CD4-positive, alpha-beta T cell treated with Interleukin-21 for 1 hour (primary cell): Measurements from ENCODE around the gene KCNMA1.

Source experiments
- DNase-seq: peaks from one replicate; pipeline ENCODE4 v3.0.0-alpha.2; 2020

KCNMA1 gene

GRCh38 chr10:77051837-77052236 lies 585.8 kb downstream of the KCNMA1 start:
- no peak for DNase-seq

GRCh38 chr10:77049896-77050295 lies 587.7 kb downstream of the KCNMA1 start:
- DNase-seq = no peak

GRCh38 chr10:77049146-77049545 lies 588.5 kb downstream of the KCNMA1 start:
- no peak for DNase-seq

GRCh38 chr10:77045085-77045484 lies 592.5 kb downstream of the KCNMA1 start:
- no peak for DNase-seq

GRCh38 chr10:77043420-77043763 lies 594.2 kb downstream of the KCNMA1 start:
- no peak for DNase-seq

GRCh38 chr10:77042706-77043419 lies 594.7 kb downstream of the KCNMA1 start:
- DNase-seq = no peak

- no peak for DNase-seq
Observed at GRCh38 chr10:77041636-77042258, 595.9 kb downstream of the KCNMA1 start.

- DNase-seq = no peak
Observed at GRCh38 chr10:77038407-77038806, 599.2 kb downstream of the KCNMA1 start.

GRCh38 chr10:77037735-77038403 lies 599.7 kb downstream of the KCNMA1 start:
- DNase-seq = no peak

GRCh38 chr10:77036993-77037734 lies 600.4 kb downstream of the KCNMA1 start:
- no peak for DNase-seq

GRCh38 chr10:77036276-77036675 lies 601.3 kb downstream of the KCNMA1 start:
- DNase-seq = no peak

GRCh38 chr10:77034795-77035194 lies 602.8 kb downstream of the KCNMA1 start:
- no peak for DNase-seq

- no peak for DNase-seq
Observed at GRCh38 chr10:77034240-77034639, 603.4 kb downstream of the KCNMA1 start.

- DNase-seq = no peak
Observed at GRCh38 chr10:77032188-77032570, 605.4 kb downstream of the KCNMA1 start.

GRCh38 chr10:77031531-77032187 lies 605.9 kb downstream of the KCNMA1 start:
- DNase-seq = no peak

- no peak for DNase-seq
Observed at GRCh38 chr10:77030974-77031373, 606.6 kb downstream of the KCNMA1 start.

GRCh38 chr10:77029777-77030717 lies 607.6 kb downstream of the KCNMA1 start:
- DNase-seq = no peak

- DNase-seq = no peak
Observed at GRCh38 chr10:77028042-77028441, 609.6 kb downstream of the KCNMA1 start.

GRCh38 chr10:77027576-77027975 lies 610.0 kb downstream of the KCNMA1 start:
- DNase-seq = no peak

GRCh38 chr10:77027141-77027540 lies 610.5 kb downstream of the KCNMA1 start:
- no peak for DNase-seq

- DNase-seq = no peak
Observed at GRCh38 chr10:77026148-77026547, 611.5 kb downstream of the KCNMA1 start.

- DNase-seq = no peak
Observed at GRCh38 chr10:77024461-77024860, 613.1 kb downstream of the KCNMA1 start.
